ENCODE measurements around the gene SPI1.

DNA sequence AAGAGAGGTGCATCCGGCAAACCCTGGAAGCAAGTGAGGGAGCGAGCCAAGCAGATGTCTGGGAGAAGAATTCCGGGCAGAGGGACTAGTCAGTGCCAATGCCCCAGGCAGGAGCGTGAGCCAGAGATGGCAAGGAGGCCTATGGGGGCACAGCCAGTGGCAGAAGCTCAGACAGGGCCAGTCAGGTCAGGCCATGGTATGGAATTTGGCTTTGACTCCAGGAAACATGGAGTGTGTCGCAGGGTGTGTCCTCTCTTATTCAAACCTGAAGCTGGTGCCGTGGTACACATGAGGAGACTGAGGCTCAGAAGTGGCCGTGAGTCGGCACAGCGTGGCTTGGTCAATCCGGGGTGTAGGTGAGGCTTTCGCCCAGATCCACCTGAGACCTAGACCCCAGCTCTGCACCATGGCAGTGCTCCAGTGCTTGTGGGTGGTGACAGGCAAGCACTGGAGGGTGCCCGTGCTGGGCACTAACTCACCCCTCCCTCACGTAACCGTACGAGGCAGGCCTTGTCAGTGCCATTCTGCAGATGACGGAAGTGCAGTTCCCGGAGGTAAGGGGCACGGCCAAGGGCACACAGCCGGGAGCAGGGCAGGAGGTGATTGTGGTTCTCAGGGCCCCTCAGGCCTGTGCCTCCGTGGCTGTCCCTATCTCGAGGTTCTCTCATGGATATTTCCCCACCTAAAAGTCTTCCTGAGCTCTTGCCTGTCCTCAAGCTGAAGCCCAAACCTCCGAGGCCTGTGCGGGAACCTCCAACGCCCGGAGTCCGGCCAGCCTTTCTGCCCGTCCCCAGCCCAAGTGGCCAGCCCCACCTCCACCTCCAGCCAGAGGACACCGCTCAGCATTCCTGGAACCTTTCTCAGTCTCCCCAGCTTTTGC, 10.6 kb upstream of the SPI1 start:
- TF ChIP-seq, protein P1, sequence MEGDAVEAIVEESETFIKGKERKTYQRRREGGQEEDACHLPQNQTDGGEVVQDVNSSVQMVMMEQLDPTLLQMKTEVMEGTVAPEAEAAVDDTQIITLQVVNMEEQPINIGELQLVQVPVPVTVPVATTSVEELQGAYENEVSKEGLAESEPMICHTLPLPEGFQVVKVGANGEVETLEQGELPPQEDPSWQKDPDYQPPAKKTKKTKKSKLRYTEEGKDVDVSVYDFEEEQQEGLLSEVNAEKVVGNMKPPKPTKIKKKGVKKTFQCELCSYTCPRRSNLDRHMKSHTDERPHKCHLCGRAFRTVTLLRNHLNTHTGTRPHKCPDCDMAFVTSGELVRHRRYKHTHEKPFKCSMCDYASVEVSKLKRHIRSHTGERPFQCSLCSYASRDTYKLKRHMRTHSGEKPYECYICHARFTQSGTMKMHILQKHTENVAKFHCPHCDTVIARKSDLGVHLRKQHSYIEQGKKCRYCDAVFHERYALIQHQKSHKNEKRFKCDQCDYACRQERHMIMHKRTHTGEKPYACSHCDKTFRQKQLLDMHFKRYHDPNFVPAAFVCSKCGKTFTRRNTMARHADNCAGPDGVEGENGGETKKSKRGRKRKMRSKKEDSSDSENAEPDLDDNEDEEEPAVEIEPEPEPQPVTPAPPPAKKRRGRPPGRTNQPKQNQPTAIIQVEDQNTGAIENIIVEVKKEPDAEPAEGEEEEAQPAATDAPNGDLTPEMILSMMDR (IDR thresholded peaks at IDR 0.05; ENCODE audit: poor library complexity): no peak
- no peak for TF ChIP-seq EZH2phosphoT487 (IDR thresholded peaks at IDR 0.05; ENCODE audit: low read depth, severe bottlenecking, unreplicated experiment)
